GM12872 (cell line): ENCODE data around the gene SHE.

Experiments
- TF ChIP-seq, protein P1 (sequence below): IDR thresholded peaks from 3 replicates; pipeline ENCODE4 v1.5.1; 2011; ENCODE audit warnings: low read depth, mild to moderate bottlenecking, low read length, moderate library complexity; ENCODE audit not compliant: insufficient read depth

Gene SHE

DNA sequence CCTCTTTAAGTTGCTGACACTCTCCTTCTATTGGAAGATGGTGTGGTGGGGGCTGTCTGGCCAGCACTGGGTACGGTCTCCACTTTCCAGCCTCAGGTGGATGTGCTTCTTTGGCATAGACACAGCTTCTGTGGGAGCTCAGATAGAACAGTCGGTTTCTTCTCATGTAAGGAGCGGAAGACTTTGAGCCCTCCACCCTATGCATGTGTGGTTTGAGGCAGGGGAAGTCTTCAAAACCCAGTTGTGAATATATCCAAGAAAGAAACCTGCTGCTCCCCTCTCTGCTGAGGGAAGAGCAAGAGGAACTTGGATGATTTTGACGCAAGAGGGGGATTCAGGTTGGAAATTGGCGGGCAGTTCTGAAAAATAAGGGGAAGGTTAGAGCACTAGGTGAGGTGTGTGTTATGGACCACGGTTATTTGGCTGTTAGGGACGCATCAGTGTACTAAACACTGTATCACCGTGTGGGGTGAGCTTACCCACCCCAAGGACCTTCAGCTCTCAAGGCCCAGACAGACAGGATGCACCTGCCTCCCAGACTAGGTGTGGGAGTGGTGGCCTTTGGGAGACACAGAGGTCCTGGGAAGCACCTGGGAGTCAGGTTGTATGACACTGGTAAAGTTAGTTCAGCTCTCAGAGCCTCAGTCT lies 60.8 kb downstream of the SHE start:
- TF ChIP-seq, protein P1, sequence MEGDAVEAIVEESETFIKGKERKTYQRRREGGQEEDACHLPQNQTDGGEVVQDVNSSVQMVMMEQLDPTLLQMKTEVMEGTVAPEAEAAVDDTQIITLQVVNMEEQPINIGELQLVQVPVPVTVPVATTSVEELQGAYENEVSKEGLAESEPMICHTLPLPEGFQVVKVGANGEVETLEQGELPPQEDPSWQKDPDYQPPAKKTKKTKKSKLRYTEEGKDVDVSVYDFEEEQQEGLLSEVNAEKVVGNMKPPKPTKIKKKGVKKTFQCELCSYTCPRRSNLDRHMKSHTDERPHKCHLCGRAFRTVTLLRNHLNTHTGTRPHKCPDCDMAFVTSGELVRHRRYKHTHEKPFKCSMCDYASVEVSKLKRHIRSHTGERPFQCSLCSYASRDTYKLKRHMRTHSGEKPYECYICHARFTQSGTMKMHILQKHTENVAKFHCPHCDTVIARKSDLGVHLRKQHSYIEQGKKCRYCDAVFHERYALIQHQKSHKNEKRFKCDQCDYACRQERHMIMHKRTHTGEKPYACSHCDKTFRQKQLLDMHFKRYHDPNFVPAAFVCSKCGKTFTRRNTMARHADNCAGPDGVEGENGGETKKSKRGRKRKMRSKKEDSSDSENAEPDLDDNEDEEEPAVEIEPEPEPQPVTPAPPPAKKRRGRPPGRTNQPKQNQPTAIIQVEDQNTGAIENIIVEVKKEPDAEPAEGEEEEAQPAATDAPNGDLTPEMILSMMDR = no peak

DNA sequence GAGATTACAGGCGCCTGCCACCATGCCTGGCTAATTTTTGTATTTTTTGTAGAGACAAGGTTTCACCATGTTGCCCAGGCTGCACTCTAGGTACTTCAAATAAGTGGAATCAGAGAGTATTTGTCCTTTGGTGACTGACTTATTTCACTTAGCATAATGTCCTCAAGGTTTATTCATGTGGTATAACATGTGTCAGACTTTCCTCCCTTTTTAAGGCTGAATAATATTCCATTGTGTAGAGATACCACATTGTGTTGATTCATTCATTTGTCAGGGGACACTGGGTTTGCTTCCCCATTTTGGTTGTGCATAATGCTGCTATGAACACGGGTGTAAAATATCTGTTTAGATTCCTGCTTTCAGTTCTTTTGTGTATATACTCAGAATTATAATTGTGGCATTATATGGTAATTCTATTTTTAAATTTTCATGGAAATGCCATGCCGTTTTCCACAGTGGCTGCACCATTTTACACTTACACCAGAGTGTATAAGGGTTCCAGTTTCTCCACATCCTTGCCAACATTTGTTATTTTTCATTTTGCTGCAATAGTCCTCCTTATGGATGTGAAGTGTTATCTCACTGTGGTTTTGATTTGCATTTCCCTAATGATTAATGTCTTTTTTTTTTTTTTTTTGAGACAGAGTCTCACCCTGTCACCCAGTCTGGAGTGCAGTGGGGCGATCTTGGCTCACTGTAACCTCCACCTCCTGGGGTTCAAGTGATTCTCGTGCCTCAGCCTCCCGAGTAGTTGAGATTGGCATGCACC lies 62.0 kb downstream of the SHE start:
- TF ChIP-seq, protein P1 = no peak

DNA sequence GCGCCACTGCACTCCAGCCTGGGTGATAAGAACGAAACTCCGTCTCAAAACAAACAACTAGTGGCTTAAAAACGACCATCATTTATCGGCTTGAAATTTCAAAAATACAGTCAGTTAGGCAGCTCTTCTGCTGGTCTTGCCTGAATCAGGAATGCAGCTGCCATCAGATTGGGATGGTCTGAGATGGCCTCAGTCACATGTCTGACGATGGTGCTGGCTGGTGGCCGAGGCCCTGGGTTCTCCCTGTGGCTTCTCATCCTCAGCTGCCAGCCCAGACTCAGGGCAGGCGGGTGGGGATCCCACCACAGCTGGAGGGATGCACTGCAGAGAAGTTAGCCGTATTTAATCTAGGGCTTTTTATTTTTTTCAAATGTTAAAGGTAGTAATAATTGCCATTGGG lies 65.8 kb downstream of the SHE start:
- TF ChIP-seq, protein P1 = no peak

DNA sequence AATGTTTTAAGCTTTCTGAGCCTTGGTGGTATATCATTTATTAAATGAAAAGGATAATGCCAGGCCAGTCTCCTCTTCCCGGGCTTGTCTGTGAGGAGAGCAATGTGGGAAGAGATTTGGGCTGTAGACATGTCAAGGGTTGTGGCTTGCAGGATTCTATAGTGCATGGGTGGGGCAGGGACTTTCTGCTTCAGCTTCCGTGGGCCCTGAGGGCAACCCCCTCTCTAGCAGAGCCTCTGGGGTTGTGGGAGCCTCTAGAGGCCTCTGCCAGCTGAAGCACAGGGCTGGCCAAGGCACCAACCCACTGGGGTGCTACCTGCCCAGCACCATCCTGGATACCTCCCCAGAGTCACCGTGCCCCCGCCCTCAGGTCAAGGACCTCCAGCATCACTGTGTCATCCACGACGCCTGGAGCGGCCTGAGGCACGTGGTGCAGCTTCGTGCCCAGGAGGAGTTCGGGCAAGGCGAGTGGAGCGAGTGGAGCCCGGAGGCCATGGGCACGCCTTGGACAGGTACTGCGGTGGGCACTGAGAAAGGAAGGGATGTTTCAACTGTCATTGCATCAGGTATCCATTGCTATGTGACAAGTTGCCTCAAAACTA lies 66.5 kb downstream of the SHE start:
- TF ChIP-seq, protein P1 = no peak

DNA sequence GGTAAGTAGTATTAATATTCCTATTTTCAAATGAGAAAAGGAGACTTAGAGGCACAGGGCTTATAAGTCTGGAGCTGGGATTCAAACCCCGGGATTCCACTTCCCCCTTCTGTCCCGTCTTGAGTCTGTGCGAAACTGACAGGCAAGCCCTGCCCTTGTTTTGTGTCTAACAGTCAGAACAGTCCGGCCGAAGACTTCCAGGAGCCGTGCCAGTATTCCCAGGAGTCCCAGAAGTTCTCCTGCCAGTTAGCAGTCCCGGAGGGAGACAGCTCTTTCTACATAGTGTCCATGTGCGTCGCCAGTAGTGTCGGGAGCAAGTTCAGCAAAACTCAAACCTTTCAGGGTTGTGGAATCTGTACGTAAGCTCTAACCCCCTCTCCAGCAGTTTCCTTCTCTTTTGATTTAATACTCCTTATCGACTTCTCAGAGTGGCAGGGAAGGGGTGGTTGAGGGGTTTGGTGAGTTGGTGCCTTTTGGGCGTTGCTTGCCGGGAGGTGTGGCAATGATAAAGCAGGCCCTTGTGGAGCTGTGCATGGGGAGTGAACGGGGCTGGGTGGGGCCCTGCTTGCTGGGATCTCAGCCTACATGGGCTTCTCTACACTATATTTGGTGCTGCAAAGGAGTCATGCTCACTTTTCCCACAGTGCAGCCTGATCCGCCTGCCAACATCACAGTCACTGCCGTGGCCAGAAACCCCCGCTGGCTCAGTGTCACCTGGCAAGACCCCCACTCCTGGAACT lies 67.7 kb downstream of the SHE start:
- TF ChIP-seq, protein P1 = no peak

DNA sequence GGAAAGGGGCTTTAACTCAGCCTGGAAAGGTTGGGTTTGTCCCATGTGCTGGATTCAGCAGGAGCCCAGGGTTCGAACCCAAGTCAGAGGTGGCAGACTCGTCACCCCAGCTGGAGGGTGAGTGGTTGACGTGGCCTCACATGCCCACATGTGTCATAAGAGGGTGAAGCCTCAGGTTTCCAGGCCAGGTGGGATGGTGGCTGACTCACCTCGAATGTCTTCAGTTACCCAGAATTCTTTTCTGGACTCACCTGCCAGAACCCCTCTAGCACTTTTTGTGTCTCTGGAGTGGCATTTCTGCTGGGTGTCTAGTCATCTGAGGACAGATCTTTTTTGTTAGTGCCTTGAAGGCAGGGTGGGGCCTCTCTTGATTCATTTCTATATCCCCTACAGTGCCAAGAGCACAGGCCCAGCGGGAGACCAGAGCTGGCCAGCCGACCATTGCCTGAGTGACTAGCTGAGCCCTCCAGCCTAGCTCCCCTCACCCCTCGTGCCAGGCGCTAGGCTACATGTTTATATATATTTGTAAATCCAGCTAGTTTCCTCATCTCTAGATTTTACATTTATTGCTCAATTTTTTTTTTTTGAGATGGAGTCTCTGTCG lies 68.9 kb downstream of the SHE start:
- TF ChIP-seq, protein P1 = no peak
